Left kidney (tissue), 8 donors: ENCODE measurements around the gene TUSC1. TPM values are rescaled to one million over a fixed set of nuclear protein-coding genes. Genes with fewer than 3 reads are reported as not detected.
"Not testable (repeated sequence)": the region's sequence is repeated elsewhere in the genome, so short reads cannot be mapped to it uniquely, and the experiment has no call there.

ENCODE experiments used
- DNase-seq: peaks from one replicate; pipeline ENCODE4 v3.0.0-alpha.2; 2013
- long read RNA-seq, 8 donors: transcript quantifications; one replicate each; lab custom pipeline, GENCODE V29; 2026
- polyA plus RNA-seq: library from polyadenylated mRNA; unstranded; fragments of 120-200 nt; gene quantifications from one replicate; pipeline ENCODE4 v1.2.1, GENCODE V29; 2013; ENCODE audit not compliant: insufficient read length

Gene TUSC1
- 14.9 TPM for polyA plus RNA-seq
- long read RNA-seq, donor 1, transcript TUSC1-201 (1 exons, 2,052 nt), result major isoform, 70 of 70 reads
- long read RNA-seq, donor 1, partial matches to known transcripts, result 0 of 70 reads
- long read RNA-seq, donor 1, other reads (novel, unspliced or antisense), result 0 of 70 reads
- long read RNA-seq, donor 2, transcript TUSC1-201 (1 exons, 2,052 nt), result major isoform, 57 of 63 reads
- long read RNA-seq, donor 2, partial matches to known transcripts, result 6 of 63 reads
- long read RNA-seq, donor 2, other reads (novel, unspliced or antisense), result 0 of 63 reads
- long read RNA-seq, donor 3, transcript TUSC1-201 (1 exons, 2,052 nt), result major isoform, 34 of 34 reads
- long read RNA-seq, donor 3, partial matches to known transcripts, result 0 of 34 reads
- long read RNA-seq, donor 3, other reads (novel, unspliced or antisense), result 0 of 34 reads
- long read RNA-seq, donor 4, transcript TUSC1-201 (1 exons, 2,052 nt), result major isoform, 8 of 8 reads
- long read RNA-seq, donor 4, partial matches to known transcripts, result 0 of 8 reads
- long read RNA-seq, donor 4, other reads (novel, unspliced or antisense), result 0 of 8 reads
- long read RNA-seq, donor 5, transcript TUSC1-201 (1 exons, 2,052 nt), result major isoform, 85 of 85 reads
- long read RNA-seq, donor 5, partial matches to known transcripts, result 0 of 85 reads
- long read RNA-seq, donor 5, other reads (novel, unspliced or antisense), result 0 of 85 reads
- long read RNA-seq, donor 6, transcript TUSC1-201 (1 exons, 2,052 nt), result major isoform, 77 of 77 reads
- long read RNA-seq, donor 6, partial matches to known transcripts, result 0 of 77 reads
- long read RNA-seq, donor 6, other reads (novel, unspliced or antisense), result 0 of 77 reads
- long read RNA-seq, donor 7, transcript TUSC1-201 (1 exons, 2,052 nt), result major isoform, 83 of 83 reads
- long read RNA-seq, donor 7, partial matches to known transcripts, result 0 of 83 reads
- long read RNA-seq, donor 7, other reads (novel, unspliced or antisense), result 0 of 83 reads
- long read RNA-seq, donor 8, transcript TUSC1-201 (1 exons, 2,052 nt), result major isoform, 31 of 31 reads
- long read RNA-seq, donor 8, partial matches to known transcripts, result 0 of 31 reads
- long read RNA-seq, donor 8, other reads (novel, unspliced or antisense), result 0 of 31 reads

- DNase-seq, result peak; percentile 66
Observed at GRCh38 chr9:25678147-25678666, at the start of gene TUSC1. TUSC1 (minus strand) TSS chr9:25678444; CDS start chr9:25678312, 132 bp downstream.

- DNase-seq, result peak; percentile 53
Observed at GRCh38 chr9:25726871-25727410, 48.7 kb upstream of the TUSC1 start.

- no peak for DNase-seq
Observed at GRCh38 chr9:25724424-25724823, 46.2 kb upstream of the TUSC1 start.

GRCh38 chr9:25716220-25716872 lies 38.1 kb upstream of the TUSC1 start:
- DNase-seq, result peak; percentile 56

GRCh38 chr9:25709941-25710340 lies 31.7 kb upstream of the TUSC1 start:
- DNase-seq, result no peak

- no peak for DNase-seq
Observed at GRCh38 chr9:25704800-25705199, 26.6 kb upstream of the TUSC1 start.

- DNase-seq, result no peak
Observed at GRCh38 chr9:25703701-25704357, 25.6 kb upstream of the TUSC1 start.

GRCh38 chr9:25702536-25702935 lies 24.3 kb upstream of the TUSC1 start:
- DNase-seq, result no peak

GRCh38 chr9:25700899-25701298 lies 22.7 kb upstream of the TUSC1 start:
- not testable (repeated sequence) for DNase-seq

GRCh38 chr9:25700430-25700829 lies 22.2 kb upstream of the TUSC1 start:
- DNase-seq, result no peak

- no peak for DNase-seq
Observed at GRCh38 chr9:25691786-25692185, 13.5 kb upstream of the TUSC1 start.

GRCh38 chr9:25684321-25684720 lies 6.1 kb upstream of the TUSC1 start:
- DNase-seq, result no peak

- no peak for DNase-seq
Observed at GRCh38 chr9:25681266-25681665, 3.0 kb upstream of the TUSC1 start.

- DNase-seq, result no peak
Observed at GRCh38 chr9:25678846-25679360, 659 bp upstream of the TUSC1 start.

- peak; percentile 82 for DNase-seq
Observed at GRCh38 chr9:25677301-25678146, 720 bp downstream of the TUSC1 start.

GRCh38 chr9:25675858-25676257 lies 2.4 kb downstream of the TUSC1 start:
- DNase-seq, result not testable (repeated sequence)

- DNase-seq, result no peak
Observed at GRCh38 chr9:25658571-25658970, 19.7 kb downstream of the TUSC1 start.

GRCh38 chr9:25654417-25654816 lies 23.8 kb downstream of the TUSC1 start:
- no peak for DNase-seq

GRCh38 chr9:25648116-25648515 lies 30.1 kb downstream of the TUSC1 start:
- no peak for DNase-seq

GRCh38 chr9:25636026-25636425 lies 42.2 kb downstream of the TUSC1 start:
- no peak for DNase-seq
